ENCODE measurements around the gene CRLF3. TPM values are rescaled to one million over a fixed set of nuclear protein-coding genes. Genes with fewer than 3 reads are reported as not detected.

CRLF3 gene
- total and polyA plus RNA-seq, 4 donors, result 8.4 to 16.3 (median 14.6) TPM

- Histone ChIP-seq H3K4me3 (no peak overlapping the region), H3K27me3 (ENCODE audit: control insufficient read depth in 3 of 3, insufficient read depth in 3 of 3, low read length in 2 of 3) (no peaks in the 10 kb centered on the region), H3K27ac (ENCODE audit: low read depth in 1 of 2, low read length in 1 of 2) (no peak overlapping the region), H3K9me3 (ENCODE audit: control insufficient read depth in 4 of 4, insufficient read depth in 3 of 4, low read length in 3 of 4) (no peaks in the 10 kb centered on the region), H3K9ac (ENCODE audit: insufficient read depth in 1 of 2, low read length in 2 of 2) (no peak overlapping the region), H3K4me1 (ENCODE audit: control insufficient read depth in 5 of 5, insufficient read depth in 5 of 5, low read length in 5 of 5) (no peaks in the 10 kb centered on the region), H3K36me3 (ENCODE audit: control insufficient read depth in 4 of 4, insufficient read depth in 4 of 4, low read length in 4 of 4) (peaks cover 0 to 14% (median 4%) of the 10 kb centered on the region in 4 donors)
- WGBS, 2 donors, result 94 to 97% methylated on average over 9 of the region's 9 CpGs
- TF ChIP-seq CTCF (IDR thresholded peaks at IDR 0.05; ENCODE audit: control extremely low read depth, extremely low read depth), result no peak
- DNase-seq (no peak), ATAC-seq (ENCODE audit: insufficient read depth, low FRiP score) (no peak)
Observed at GRCh38 chr17:30858556-30859250, 34.2 kb upstream of the CRLF3 start.

GRCh38 chr17:30854146-30854545, 29.7 kb upstream of the CRLF3 start:
- no peak for ATAC-seq (ENCODE audit: insufficient read depth, low FRiP score)
- Histone ChIP-seq H3K4me3 (no peak overlapping the region), H3K27ac (ENCODE audit: low read depth in 1 of 2, low read length in 1 of 2) (no peak overlapping the region), H3K9ac (ENCODE audit: insufficient read depth in 1 of 2, low read length in 2 of 2) (no peak overlapping the region), H3K27me3 (ENCODE audit: control insufficient read depth in 3 of 3, insufficient read depth in 3 of 3, low read length in 2 of 3) (no peaks in the 10 kb centered on the region), H3K36me3 (ENCODE audit: control insufficient read depth in 4 of 4, insufficient read depth in 4 of 4, low read length in 4 of 4) (peaks cover 0 to 16% (median 8%) of the 10 kb centered on the region in 4 donors), H3K4me1 (ENCODE audit: control insufficient read depth in 5 of 5, insufficient read depth in 5 of 5, low read length in 5 of 5) (no peaks in the 10 kb centered on the region), H3K9me3 (ENCODE audit: control insufficient read depth in 4 of 4, insufficient read depth in 3 of 4, low read length in 3 of 4) (no peaks in the 10 kb centered on the region)
- TF ChIP-seq CTCF (IDR thresholded peaks at IDR 0.05; ENCODE audit: control extremely low read depth, extremely low read depth), result no peak
- 95 to 99% methylated on average over 3 of the region's 3 CpGs for WGBS, 2 donors
- no peak for DNase-seq

- Histone ChIP-seq H3K9me3 (ENCODE audit: control insufficient read depth in 4 of 4, insufficient read depth in 3 of 4, low read length in 3 of 4) (no peaks in the 10 kb centered on the region), H3K4me1 (ENCODE audit: control insufficient read depth in 5 of 5, insufficient read depth in 5 of 5, low read length in 5 of 5) (no peaks in the 10 kb centered on the region), H3K36me3 (ENCODE audit: control insufficient read depth in 4 of 4, insufficient read depth in 4 of 4, low read length in 4 of 4) (peaks cover 0 to 12% (median 1%) of the 10 kb centered on the region in 4 donors), H3K4me3 (no peak overlapping the region), H3K9ac (ENCODE audit: insufficient read depth in 1 of 2, low read length in 2 of 2) (no peak overlapping the region), H3K27ac (ENCODE audit: low read depth in 1 of 2, low read length in 1 of 2) (no peak overlapping the region), H3K27me3 (ENCODE audit: control insufficient read depth in 3 of 3, insufficient read depth in 3 of 3, low read length in 2 of 3) (no peaks in the 10 kb centered on the region)
- no peak for TF ChIP-seq CTCF (IDR thresholded peaks at IDR 0.05; ENCODE audit: control extremely low read depth, extremely low read depth)
- no peak for ATAC-seq (ENCODE audit: insufficient read depth, low FRiP score)
- no peak for DNase-seq
- WGBS, 2 donors, result 91 to 93% methylated on average over 6 of the region's 6 CpGs
Observed at GRCh38 chr17:30848021-30848420, 23.5 kb upstream of the CRLF3 start.

Data from lung (tissue), 12 donors.